HG02938 (cell line): ENCODE data around the gene RHBG.

Experiments
- ATAC-seq: cut with Tn5 transposase; IDR thresholded peaks from one replicate; pipeline ENCODE4 v1.9.1; 2021; ENCODE audit warnings: mild to moderate bottlenecking, moderate library complexity; ENCODE audit not compliant: unreplicated experiment

The RHBG gene

GRCh38 chr1:156385534-156386031 is 16.6 kb downstream of the RHBG start:
- no peak for ATAC-seq

- no peak for ATAC-seq
Measured at GRCh38 chr1:156386134-156386901, 17.3 kb downstream of the RHBG start.

GRCh38 chr1:156386949-156387869 is 18.2 kb downstream of the RHBG start:
- no peak for ATAC-seq

- no peak for ATAC-seq
Measured at GRCh38 chr1:156387870-156388173, 18.8 kb downstream of the RHBG start.

GRCh38 chr1:156388174-156389137 is 19.4 kb downstream of the RHBG start:
- ATAC-seq: no peak

- ATAC-seq: no peak
Measured at GRCh38 chr1:156389311-156389710, 20.3 kb downstream of the RHBG start.

GRCh38 chr1:156390469-156391365 is 21.7 kb downstream of the RHBG start:
- ATAC-seq: no peak

GRCh38 chr1:156391366-156391677 is 22.3 kb downstream of the RHBG start:
- ATAC-seq: no peak

- no peak for ATAC-seq
Measured at GRCh38 chr1:156391701-156392100, 22.7 kb downstream of the RHBG start.

- ATAC-seq: no peak
Measured at GRCh38 chr1:156392452-156392853, 23.4 kb downstream of the RHBG start.

- ATAC-seq: no peak
Measured at GRCh38 chr1:156393095-156393494, 24.1 kb downstream of the RHBG start.

GRCh38 chr1:156394082-156394481 is 25.1 kb downstream of the RHBG start:
- ATAC-seq: no peak

- no peak for ATAC-seq
Measured at GRCh38 chr1:156394835-156395461, 25.9 kb downstream of the RHBG start.

GRCh38 chr1:156399355-156400125 is 30.5 kb downstream of the RHBG start:
- no peak for ATAC-seq

GRCh38 chr1:156400191-156400935 is 31.4 kb downstream of the RHBG start:
- no peak for ATAC-seq

- ATAC-seq: no peak
Measured at GRCh38 chr1:156401041-156401574, 32.1 kb downstream of the RHBG start.

- ATAC-seq: no peak
Measured at GRCh38 chr1:156401681-156402081, 32.7 kb downstream of the RHBG start.
